GM19238 (cell line): ENCODE data around the gene XPO6.

Experiments used
- DNase-seq: peaks from one replicate; pipeline ENCODE4 v3.0.0; 2011; ENCODE audit warnings: low spot score; ENCODE audit not compliant: insufficient read length

Gene XPO6

DNA sequence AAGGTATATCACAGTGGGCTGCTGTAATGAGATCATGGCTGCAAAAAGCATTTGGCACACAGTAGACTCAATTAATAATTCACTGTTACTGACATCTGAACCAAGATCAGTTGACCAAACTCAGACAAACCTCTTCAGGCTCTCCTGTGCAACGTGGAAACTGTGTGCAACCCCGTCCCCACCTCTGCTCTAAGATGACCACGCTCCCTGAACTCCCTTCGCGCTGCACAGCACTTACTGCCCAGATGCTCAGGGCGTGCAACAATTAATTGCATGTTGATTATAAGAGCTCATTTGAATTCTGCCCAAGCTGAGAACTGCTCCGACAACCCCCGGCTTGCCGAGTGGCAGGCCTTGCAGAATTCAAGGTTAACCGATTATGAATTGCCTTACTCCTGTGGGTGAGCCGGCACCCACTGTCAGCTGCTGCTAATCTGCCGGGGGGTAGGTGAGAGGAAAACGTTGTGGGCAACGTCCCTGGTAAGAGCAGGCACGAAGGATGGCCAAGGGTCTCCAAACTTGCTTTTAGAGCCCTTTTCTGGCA is 147.0 kb downstream of the XPO6 start:
- DNase-seq: no peak

DNA sequence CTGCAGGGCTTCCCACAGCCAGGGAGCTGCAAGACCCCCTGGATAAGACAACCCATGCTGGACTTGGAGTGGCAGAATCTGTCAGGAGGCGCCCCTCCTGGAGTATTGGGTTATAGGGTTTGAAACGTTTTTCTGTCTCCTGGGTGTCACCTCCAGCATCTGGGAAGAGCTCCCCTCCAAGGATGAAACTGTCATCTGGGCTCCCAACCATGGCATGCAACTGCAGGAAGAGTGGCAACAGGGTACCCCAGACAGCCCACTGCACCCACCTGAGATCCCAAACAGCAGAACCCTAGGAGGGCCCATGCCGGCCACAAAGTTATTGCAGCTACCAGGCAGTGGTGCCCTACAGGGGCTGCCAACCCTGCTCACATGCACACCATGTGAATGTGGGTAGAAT is 147.6 kb downstream of the XPO6 start:
- no peak for DNase-seq

DNA sequence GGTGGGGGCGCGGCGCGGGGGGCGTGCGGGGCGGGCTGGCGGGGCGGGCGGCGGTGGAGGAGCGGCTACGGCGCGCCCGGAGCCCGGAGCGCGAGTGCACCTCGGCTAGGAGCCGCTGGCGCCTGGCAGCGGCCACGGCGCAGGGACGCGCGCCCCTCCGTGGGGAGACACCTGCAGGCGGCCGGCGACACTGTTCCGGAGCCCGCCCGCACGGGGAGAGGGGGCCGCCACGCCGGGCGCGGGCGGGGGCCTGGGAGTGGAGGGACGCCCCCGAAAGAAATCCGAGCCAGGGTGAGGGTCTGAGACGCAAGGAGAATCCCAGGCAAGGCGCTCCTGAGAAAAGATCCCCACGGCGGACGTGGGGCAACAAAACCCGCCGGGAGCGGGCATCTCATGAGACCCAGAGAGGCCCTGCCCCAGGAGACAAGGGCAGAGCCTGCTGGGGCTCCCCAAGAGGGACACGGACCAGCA is 148.1 kb downstream of the XPO6 start, which contains the start of gene GSG1L:
GSG1L (minus strand) TSS at position 124 of the 471 bp plus-strand sequence. CDS start 290 bp downstream, outside the sequence.
- no peak for DNase-seq

DNA sequence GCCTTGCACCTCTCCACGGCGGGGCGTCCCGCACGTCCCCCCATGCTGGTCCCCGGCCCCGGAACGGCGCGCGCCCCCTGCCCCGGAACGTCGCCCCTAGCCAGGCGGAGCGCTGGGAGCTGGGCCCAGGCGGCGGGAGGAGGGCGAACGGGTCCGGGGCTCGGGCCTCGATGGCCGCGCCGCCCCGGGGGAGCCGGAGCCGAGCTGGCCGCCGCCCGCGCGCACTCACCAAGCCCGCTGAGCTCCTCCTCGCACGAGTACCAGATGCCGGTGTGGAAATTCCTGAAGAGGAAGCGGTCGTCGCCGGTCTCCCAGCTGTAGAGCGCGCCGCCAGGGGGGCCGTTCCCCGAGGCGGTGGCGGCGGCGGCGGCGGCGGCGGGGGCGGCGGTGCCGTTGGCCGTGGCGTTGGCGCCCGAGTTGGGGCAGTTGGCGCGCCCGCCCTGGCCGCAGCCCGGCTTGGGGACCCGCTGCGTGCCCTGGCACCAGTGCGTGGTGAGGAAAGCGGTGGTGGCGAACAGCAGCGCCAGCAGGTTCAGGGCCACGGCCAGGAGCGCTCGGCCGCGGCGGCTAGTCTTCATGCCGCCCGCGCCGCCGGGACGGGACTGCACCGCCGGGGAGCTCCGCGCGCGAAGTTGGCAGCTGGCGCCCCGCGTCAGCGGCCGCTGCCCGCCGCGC is 148.8 kb downstream of the XPO6 start:
- DNase-seq: no peak

DNA sequence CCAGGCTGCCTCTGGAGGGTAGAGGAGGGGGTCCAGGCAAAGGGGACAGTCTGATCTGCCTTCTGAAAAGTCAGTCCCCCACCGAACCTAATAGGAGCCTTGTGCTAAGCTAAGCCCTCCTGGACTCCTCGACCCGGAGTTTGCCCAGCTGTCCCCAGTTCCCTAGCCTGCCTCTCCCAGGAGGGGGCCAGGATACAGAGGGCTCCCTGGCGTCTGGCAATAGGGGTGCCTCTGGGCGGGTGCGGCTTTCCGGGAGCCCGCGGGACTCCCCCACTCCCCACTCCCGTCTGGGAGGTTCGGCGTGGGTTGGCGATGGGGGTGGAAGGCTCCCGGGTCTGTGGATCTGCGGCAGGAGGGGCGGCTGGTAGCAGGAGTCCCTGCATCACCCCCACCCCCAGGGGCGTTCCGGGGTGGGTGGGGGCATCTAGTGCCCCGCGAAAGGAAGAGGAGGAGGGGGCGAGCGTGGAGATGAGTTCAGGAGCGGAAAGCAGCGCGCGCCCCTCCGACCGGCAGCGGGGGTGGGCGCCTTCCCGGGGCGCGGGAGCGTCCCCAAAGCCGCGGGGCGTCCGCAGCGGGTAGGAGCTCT is 149.4 kb downstream of the XPO6 start:
- DNase-seq: no peak

DNA sequence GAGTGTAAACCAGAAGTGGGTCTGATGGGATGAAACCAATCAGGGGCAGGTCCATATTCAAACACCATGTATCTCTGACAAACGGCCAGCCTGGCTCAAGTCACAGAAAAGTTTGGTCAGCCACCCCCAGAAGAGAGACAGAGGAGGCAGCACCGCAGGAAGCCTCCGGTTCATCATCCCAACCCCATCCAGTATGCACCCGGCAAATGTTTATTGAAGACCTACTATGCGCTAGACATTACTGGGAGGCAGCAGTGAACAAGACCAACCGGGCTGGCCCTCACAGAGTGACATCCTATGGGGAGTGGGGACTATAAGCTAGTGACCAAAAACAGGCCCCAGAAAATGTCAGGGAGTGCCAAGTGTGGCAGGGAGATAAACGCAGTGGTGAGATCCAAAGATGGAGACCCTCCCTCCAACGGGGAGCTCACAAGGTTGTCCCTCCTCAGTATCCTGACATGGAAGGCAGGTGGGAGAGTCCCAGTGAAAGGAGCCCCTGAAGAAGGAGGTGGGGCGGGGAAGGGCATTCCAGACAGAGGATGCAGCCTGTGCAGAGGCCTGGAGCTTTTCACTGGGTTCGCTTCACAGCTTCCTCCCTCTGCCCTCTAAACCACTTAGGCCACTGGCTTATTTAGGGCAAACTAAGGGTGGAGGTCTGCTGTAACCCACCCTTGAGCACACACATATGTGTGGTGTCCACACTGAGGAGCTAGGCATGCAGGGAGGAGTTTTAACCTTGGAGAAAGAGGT is 150.2 kb downstream of the XPO6 start:
- DNase-seq: no peak

DNA sequence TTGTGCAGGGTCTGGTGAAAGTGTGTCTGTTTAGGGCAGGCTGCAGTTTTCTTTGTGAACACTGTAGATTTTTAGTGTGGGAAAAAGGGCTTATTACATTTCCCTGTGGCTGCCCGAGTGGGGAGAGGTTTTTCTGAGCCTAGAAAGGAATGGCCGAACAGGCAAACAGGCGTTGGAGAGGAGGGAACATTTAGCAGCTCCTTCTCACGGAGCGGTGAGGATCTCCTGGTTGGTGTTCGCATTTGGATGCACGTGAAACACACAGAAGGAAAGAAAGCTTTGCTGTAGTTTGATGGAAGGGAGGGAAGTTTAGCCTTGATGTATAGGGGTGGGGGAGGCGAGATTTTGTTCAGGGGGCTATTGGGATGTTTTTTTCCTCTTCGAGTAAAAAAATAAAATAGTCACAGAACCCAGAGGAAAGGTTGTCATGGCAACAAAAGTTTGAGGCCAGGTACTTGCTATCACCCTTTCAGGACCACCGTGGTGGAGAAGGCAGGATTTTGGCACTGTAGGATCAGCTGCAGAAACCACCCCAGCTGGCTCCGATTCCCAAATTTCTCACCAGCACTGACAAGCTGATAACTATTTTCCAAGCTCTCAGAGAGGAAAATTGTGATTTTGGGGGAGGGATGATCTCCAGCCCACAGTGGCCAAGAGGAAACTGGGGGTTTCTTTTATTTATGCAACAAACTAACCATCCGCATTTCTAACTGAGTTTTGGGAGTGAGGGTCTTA is 151.8 kb downstream of the XPO6 start:
- no peak for DNase-seq

DNA sequence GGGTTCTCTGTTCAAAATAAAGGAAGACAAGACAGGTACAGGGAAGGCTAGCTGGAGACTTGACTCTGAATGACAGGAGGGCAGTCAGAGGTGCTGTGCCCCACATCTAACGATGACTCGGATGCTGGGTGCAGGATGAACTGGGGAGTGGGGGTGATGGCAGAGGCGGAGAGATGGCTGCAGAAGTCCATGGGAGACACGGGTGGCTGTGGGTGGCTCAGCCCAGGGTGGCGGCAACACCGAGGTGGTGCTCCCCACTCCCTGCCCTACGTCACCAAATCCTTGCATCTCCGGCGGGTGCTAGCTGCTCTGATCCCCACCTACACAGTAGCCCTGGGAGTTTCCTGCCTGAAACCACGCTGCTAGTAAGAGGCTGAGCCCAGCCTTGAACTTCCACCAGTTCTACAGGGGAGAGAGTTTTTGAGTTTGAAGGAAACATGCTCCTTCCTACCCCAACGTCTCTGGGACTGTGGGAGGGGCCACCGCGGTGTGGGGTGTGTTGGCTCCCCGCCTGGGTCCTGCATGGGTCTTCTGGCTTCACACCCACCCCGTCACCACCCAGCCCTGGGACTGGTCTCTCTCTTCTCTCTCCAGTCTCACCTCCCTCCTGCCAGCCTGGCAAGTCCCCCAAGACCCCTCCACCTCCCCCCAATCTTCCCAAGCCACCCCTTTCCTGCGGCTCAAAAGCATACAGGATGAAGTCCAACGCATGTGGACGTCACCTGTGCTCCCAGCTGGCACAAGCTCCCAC is 152.8 kb downstream of the XPO6 start:
- no peak for DNase-seq

DNA sequence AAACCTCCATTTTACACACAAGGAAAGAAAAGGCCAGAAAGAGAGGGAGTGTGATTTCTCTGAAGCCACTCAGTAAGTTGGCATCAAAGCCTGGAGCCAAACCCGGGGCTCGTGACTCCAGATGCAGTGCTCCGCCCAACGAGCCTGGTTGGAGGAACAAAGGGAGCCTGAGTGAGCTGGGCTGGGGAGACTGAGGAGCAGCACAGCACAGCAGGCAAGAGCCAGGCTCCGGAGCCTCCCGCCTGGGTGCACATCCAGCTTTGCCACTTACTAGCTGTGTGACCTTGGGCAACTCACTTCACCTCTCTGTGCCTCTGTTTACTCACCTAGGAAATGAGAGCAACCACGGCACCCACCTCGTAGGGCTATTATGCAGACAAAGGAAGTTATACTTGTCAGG is 153.8 kb downstream of the XPO6 start:
- DNase-seq: no peak

DNA sequence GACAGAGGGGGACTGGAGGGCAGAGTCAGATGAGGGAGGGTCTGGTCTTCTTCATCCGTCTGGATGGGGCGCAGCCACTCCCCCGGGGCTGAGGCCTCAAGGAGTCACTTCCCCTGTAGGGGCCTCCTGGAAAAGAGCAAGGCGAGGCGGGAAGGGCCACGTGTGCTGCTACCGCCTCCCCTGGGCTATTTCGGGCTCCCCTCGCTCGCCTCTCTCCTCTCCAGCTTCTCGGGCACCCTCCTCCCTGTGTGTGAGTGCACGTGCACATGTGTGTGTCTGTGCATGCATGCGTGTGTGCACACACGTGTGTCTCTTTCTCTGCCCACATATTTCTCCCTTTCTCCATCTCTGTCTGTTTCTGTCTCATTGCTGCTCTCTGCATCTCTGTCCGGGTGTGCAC is 158.3 kb downstream of the XPO6 start:
- no peak for DNase-seq

DNA sequence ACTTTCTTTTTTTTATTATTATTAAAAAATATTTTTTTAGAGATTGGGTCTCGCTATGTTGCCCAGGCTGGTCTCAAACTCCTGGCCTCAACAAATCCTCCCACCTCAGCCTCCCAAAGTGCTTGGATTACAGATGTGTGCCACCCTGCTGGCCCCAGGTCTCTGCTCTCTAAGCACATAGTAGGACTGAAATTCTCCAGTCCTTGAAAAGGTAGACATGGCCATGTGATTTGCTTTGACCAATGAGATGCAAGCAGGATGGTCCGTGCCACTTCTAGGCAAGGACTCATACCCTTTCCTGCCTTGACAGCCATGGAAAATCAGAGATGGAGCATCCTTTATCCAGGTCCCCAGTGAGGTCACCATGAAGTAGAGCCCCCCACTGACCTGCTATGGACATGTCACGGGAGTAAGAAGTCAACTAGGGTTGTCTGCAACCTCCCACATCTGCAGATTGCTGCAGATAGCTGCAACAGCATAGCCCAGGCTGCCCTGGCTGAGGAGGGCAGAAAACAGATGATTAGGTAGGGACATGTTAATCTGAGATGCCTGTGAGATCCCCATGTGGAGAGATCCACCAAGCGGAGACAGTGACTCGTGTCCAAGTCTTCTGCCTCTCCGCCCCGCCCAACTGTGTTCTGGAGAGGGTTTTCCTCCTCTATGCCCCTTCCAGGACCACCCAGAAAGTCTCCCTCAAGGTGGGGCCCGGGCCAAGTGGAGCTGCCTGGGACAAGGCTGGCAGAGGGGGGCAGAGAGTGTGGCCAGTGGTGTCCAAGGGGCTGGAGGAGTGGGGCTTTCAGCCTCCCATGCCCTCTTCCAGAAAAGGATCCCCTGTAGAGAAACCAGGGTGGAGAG is 159.3 kb downstream of the XPO6 start:
- DNase-seq: no peak

DNA sequence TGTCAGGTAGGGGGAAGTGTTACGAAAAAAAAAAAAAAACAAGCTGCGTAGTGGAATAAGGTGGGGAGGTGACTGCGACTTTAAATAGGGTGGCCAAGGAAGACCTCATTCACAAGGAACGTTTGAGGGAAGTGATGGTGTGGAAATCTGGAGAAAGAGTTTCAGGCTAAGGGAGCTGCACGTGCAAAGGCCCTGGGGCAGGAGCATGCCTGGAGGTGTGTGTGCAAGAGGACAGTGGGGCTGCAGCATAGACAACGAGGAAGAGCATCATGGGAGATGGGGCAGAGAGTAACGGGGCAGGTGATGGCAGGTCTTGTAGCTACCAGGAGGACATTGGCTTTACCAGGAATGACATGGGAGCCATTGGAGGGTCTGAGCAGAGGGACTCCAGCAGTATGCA is 160.3 kb downstream of the XPO6 start:
- DNase-seq: no peak
